SK-N-SH treated with all-trans-retinoic acid at 6 μM for 48 hours (cell line): ENCODE measurements around the gene ARHGAP44.

Source experiments
- ARNTL ChIP-seq: fragments of 450-650 bp; formaldehyde crosslinking; IDR thresholded peaks from 2 replicates; pipeline ENCODE4 v1.5.0; 2020; ENCODE audit warnings: low read depth, mild to moderate bottlenecking, moderate library complexity, borderline replicate concordance
- GLIS3 ChIP-seq: fragments of 250-450 bp; sonication (Bioruptor Pico); IDR thresholded peaks from 2 replicates; pipeline ENCODE4 v1.5.0; 2020; ENCODE audit warnings: mild to moderate bottlenecking, moderate library complexity
- RARB ChIP-seq: fragments of 250-450 bp; sonication (Bioruptor Pico); IDR thresholded peaks from 2 replicates; pipeline ENCODE4 v1.8.0; 2021; ENCODE audit warnings: mild to moderate bottlenecking, moderate library complexity
- ZNF565 ChIP-seq: fragments of 450-650 bp; formaldehyde crosslinking; conservative IDR thresholded peaks from 2 replicates; pipeline ENCODE4 v1.5.0; 2020; ENCODE audit warnings: low read depth, mild to moderate bottlenecking, moderate library complexity
- TF ChIP-seq, protein P1 (sequence below): fragments of 250-450 bp; sonication (Bioruptor Pico); IDR thresholded peaks from 2 replicates; pipeline ENCODE4 v1.8.0; 2020; ENCODE audit warnings: mild to moderate bottlenecking, moderate library complexity, borderline replicate concordance

DNA sequence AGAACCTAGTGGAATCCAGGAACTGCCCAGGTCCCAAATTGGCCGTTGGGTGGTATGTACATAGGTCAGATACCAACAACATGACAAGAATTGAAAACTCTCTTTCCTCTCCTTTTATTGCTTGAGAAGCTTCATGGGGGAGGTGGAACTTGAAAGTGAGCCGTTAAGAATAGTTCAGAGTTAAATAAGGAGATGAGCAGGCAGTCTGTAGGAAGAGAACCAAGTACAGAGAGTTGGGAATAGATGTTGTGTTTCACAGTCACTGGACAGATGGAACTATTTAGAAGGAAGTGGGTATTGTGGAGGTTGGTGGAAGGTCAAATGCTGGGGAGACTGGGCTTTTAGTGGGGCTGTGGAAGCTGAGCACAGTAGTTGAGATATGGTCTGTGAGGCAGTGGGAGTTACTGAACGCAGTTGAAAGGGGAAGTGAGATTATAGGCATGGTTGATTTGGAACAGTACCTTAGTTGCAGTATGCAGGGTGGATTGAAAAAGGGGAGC is 26.4 kb downstream of the ARHGAP44 start:
- TF ChIP-seq RARB (CRISPR knock-in tag) (no peak), GLIS3 (CRISPR knock-in tag) (no peak), ZNF565 (CRISPR knock-in tag) (no peak), ARNTL (CRISPR knock-in tag) (no peak)
- TF ChIP-seq, protein P1, sequence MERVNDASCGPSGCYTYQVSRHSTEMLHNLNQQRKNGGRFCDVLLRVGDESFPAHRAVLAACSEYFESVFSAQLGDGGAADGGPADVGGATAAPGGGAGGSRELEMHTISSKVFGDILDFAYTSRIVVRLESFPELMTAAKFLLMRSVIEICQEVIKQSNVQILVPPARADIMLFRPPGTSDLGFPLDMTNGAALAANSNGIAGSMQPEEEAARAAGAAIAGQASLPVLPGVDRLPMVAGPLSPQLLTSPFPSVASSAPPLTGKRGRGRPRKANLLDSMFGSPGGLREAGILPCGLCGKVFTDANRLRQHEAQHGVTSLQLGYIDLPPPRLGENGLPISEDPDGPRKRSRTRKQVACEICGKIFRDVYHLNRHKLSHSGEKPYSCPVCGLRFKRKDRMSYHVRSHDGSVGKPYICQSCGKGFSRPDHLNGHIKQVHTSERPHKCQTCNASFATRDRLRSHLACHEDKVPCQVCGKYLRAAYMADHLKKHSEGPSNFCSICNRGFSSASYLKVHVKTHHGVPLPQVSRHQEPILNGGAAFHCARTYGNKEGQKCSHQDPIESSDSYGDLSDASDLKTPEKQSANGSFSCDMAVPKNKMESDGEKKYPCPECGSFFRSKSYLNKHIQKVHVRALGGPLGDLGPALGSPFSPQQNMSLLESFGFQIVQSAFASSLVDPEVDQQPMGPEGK (CRISPR knock-in tag), result no peak
